HL-60 (cell line): ENCODE measurements around the gene SLAMF6.

Experiments used
- DNase-seq, 2 experiments: peaks; one replicate each; pipeline ENCODE4 v3.0.0-alpha.2; 2010 to 2020; ENCODE audit warnings: low read depth in 1 of 2, low spot score in 1 of 2
- H3K27ac ChIP-seq: fragments of 250-450 bp; sonication (Bioruptor Pico); replicated peaks from 2 replicates; pipeline ENCODE4 v1.5.1; 2020; ENCODE audit warnings: mild to moderate bottlenecking, moderate library complexity
- H3K27me3 ChIP-seq: fragments of 250-450 bp; sonication (Bioruptor Pico); 2 replicates; pipeline ENCODE4 v1.5.1; 2021; ENCODE audit warnings: mild to moderate bottlenecking, moderate library complexity; ENCODE audit not compliant: insufficient read depth, poor library complexity, severe bottlenecking
- H3K4me3 ChIP-seq: replicated peaks from 2 replicates; pipeline ENCODE4 v1.5.1; 2011; ENCODE audit warnings: mild to moderate bottlenecking, control low read depth, low read length; ENCODE audit not compliant: insufficient read depth
- CTCF ChIP-seq: IDR thresholded peaks from one replicate; pipeline ENCODE4 v1.5.1; 2011; ENCODE audit warnings: low read length, control low read depth, inconsistent platforms; ENCODE audit not compliant: insufficient read depth
- GABPA ChIP-seq: IDR thresholded peaks from 2 replicates; pipeline ENCODE4 v1.6.1; 2012; ENCODE audit warnings: low read depth
- POLR2AphosphoS5 ChIP-seq: IDR thresholded peaks from 2 replicates; pipeline ENCODE4 v1.6.1; 2012; ENCODE audit warnings: low read depth
- REST ChIP-seq: IDR thresholded peaks from 2 replicates; pipeline ENCODE4 v1.6.1; 2012; ENCODE audit warnings: low read depth; ENCODE audit not compliant: insufficient replicate concordance
- SPI1 ChIP-seq: IDR thresholded peaks from 2 replicates; pipeline ENCODE4 v1.6.1; 2012; ENCODE audit warnings: low read depth, mild to moderate bottlenecking, borderline replicate concordance

Gene SLAMF6

GRCh38 chr1:160451859-160452232 is 71.2 kb downstream of the SLAMF6 start:
- no peak overlapping the region for H3K27ac ChIP-seq
- H3K4me3 ChIP-seq = no peak overlapping the region
- TF ChIP-seq REST (no peak), GABPA (no peak), CTCF (no peak), SPI1 (no peak), POLR2AphosphoS5 (no peak)
- no peak for DNase-seq
- H3K27me3 ChIP-seq = no peaks in the 10 kb centered on the region

GRCh38 chr1:160451119-160451858 is 71.8 kb downstream of the SLAMF6 start:
- no peak for DNase-seq
- no peaks in the 10 kb centered on the region for H3K27me3 ChIP-seq
- no peak for TF ChIP-seq GABPA
- no peak for TF ChIP-seq CTCF
- no peak for TF ChIP-seq SPI1
- no peak for TF ChIP-seq REST
- TF ChIP-seq POLR2AphosphoS5 = no peak
- no peak overlapping the region for H3K27ac ChIP-seq
- no peak overlapping the region for H3K4me3 ChIP-seq

GRCh38 chr1:160449494-160449893 is 73.6 kb downstream of the SLAMF6 start:
- Histone ChIP-seq H3K27me3 (no peaks in the 10 kb centered on the region), H3K27ac (no peak overlapping the region), H3K4me3 (no peak overlapping the region)
- TF ChIP-seq CTCF = no peak
- TF ChIP-seq POLR2AphosphoS5 = no peak
- no peak for TF ChIP-seq SPI1
- no peak for TF ChIP-seq REST
- no peak for TF ChIP-seq GABPA
- no peak for DNase-seq
